GM19452 (cell line): ENCODE results near the gene ARHGAP27.

Experiments used
- ATAC-seq: cut with Tn5 transposase; IDR thresholded peaks from one replicate; pipeline ENCODE4 v1.9.1; 2021; ENCODE audit not compliant: unreplicated experiment

The ARHGAP27 gene

GRCh38 chr17:45431531-45432404 lies 902 bp downstream of the ARHGAP27 start:
- peak; percentile 47 for ATAC-seq

DNA sequence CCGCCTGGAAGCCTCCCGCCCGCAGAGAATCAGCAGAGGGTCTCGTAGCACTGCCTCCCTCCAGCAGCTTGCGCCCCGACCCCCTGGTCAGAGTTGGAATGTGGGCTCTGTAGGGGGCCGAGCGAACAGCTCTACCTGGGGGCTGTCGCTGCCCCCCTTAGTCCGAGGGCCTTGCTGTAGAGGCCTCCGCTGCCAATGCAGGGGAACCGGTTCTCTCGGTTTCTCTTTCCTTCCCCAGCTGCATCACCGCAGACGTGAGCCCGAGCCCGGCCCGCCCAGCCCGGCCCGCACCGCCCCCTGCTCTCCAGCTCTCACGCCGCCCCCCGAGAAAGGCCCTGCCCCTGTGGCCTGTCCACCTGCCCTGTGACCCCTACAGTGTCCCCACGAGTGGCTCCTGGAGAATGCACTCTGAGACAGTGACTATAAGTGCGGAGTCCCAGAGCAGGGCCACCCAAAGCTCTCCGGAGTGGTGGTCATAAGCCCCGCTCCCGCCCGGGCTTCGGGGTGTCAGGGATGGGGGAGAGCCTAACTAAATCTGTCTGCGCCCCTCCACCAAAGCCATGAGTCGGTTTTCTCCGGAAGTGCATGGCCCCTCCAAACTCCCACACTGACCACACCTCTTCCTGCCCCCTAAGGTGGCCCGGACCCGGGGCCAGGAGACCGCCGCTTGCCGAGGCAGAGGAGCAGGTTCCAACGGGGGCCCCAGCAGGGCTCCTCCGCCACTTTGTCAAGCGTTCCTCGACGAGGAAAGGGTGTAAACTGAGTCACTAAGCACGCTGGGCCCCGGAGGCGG lies 1.7 kb downstream of the ARHGAP27 start:
- ATAC-seq, result peak; percentile 11

DNA sequence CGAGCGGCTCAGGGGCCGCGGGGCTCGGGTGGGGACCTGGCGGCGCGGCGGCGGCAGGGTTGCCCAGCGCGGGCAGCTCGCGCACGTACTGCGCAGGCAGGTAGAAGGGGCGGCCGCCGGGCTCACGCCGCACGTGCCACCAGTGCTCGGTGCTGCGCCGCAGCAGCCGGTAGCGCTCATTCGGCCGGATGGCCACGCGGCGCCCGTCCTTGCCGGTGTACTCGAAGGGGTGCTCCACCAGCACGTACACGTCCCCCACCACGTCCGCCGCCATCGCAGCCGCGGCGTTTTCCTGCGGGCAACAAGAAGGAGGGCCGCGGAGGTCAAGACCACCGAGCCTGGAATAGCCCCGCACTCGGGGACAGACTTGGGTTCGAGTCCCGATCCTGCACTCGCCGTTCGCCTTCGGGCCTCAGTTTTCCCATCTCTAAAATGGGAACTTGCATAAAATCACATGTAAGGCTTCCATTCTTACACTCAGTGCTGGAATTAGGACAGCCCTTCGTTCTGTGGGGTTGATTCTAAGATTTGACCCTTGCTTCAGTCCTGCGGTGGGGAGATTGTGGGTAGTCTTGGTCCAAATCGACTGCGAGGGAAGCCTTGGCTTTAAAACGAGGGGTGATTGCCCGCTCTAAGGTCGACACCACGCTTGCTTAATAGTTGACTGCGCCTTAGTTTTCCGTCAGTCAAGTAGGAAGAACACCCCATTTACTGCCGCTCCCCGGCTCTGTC lies 2.5 kb downstream of the ARHGAP27 start:
- no peak for ATAC-seq

DNA sequence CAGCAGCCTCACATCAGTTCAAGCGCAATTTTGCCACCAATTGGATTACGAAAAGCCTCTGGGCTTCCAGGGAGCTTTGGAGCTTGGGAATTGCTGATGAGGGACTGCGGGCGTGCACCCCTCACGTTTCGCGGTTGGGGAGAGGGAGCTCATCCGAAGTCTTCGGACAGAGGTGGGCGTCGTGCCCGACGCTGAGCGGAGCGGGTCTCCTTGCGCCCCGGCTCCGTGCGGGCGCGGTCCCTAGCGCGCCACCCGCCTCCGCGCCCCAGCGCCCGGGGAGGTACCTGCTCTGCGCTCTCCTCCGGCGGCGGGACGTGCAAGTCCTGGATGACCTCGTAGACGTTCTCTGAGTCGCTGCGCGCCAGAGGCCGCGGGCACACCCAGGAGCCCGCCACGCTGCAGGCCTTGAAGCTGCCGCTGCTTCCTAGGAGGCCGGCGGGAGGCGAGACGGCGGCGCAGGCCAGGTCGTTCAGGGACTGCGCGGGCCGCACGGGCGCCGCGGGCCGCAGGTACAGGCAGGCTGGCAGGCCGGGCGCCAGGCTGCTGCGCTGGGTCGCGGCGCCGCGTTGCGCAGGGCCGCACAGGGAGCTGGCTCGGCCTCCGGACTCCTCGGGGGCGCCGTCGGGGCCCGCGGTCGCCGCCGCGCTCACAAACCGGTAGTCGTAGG lies 3.2 kb downstream of the ARHGAP27 start:
- no peak for ATAC-seq

DNA sequence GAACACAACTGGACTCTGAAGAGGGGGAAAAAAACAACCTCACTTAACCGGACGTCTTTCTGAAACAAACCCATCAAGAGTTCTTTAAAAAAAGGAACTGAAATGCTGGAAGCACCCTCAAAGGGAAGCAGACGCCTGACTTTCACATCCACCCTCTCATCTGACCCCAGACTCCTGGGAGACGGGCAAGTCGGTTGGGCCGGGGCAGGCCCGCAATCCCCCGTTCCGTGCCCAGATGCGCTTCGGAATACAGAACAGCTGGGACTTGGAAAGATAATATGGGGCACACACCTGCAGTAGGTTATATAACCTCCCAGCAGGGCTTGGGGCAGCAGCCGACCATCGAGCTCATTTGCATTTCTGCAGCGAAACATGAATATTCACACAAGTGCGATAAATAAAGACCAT lies 3.7 kb downstream of the ARHGAP27 start:
- ATAC-seq, result no peak

GRCh38 chr17:45428050-45428617 lies 4.5 kb downstream of the ARHGAP27 start:
- peak; percentile 49 for ATAC-seq

GRCh38 chr17:45427181-45427835 lies 5.4 kb downstream of the ARHGAP27 start:
- ATAC-seq, result no peak

DNA sequence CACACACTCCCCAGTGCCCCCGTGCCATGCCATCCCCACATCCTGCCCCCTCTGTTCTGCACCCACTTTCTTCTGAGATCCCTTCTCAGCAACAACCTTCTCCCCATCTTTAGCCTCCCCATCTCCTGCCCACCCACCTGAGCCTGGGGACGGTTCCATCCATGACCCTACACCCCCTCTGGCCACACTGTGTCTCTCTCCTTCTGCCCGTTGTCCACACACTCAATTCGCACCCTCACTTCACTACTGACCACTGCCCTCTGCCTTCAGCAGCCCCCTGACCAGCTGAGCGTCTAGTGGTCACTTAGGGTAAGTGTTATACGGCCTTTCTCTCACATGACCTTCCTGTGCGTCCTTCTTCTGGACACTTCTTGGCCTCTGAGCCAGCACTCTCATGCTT lies 6.1 kb downstream of the ARHGAP27 start:
- no peak for ATAC-seq

DNA sequence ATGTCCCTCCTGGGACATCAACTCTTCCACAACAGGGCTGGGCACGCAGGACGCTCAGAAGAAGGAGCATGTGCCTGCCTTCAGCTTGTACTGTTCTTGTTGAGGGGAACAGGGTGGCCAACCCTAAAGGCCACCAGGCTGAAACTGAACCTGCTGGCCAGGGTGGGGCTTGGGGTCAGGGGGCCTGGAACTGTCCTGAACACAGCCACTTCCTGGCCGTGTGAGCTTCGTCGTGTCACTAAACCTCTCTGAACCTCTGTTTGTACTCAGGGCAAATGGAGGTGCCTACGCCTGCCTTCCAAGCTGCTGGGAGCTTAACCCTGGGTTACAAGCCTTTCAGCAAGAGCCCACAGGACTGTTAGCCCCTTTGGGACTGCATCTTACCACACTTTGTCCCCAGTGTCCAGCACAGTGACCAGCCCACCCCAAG lies 6.7 kb downstream of the ARHGAP27 start:
- ATAC-seq, result no peak

DNA sequence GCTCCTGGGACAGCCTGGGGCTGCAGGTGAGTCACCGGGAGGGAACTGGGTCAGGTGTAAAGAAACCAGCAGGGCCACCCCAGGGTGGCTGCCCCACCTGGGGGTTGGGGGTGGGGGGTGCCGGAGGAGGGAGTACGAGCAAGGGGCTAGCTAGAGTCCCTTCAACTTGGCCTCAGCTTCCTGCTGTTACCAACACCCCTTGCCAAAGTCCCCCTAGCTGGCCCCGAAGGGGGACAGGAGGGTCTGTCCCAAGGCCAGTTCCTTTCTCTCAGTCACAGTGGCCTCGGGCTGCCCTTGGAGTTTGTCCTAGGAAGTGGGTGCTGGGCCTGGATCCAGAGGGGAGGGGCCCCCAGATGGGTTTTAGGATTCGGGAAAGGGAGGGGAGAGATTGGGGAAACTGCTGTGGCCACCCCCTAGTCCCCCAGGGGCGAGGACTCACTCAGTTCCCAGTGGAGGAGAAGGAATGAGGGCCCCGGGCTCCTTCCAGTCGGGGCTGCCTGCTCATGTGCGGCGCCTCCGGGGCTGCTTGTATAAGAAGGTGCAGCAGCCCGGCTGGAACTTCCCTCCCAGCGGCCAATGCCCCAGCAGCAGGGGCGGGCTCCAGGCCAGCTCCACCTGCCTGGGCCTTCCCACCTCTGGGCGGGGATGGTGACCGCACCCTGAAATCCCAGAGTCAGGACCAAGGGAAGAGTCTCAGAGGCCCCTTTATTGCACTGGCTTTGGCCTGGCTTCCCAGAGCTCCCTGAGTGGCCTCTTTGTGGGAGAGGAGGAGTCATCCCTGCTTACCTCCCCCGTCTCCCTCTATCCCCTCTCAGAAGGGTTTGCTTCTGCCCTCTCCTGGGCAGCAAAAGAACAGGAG lies 7.3 kb downstream of the ARHGAP27 start:
- no peak for ATAC-seq

- ATAC-seq, result no peak
These were observed 7.9 kb downstream of the ARHGAP27 start for GRCh38 chr17:45424769-45425124.

GRCh38 chr17:45423975-45424335 lies 8.7 kb downstream of the ARHGAP27 start:
- no peak for ATAC-seq

GRCh38 chr17:45423304-45423974 lies 9.2 kb downstream of the ARHGAP27 start:
- ATAC-seq, result no peak

GRCh38 chr17:45414990-45415881 lies 17.4 kb downstream of the ARHGAP27 start:
- no peak for ATAC-seq

- ATAC-seq, result no peak
These were observed 19.2 kb downstream of the ARHGAP27 start for GRCh38 chr17:45413498-45413923.

- ATAC-seq, result no peak
These were observed 21.1 kb downstream of the ARHGAP27 start for GRCh38 chr17:45411348-45412105.
